ENCODE measurements around the gene MYH3. TPM values are rescaled to one million over a fixed set of nuclear protein-coding genes. Genes with fewer than 3 reads are reported as not detected.

Gene MYH3
- total and polyA plus RNA-seq, 2 donors = 5.9 to 227 TPM

DNA sequence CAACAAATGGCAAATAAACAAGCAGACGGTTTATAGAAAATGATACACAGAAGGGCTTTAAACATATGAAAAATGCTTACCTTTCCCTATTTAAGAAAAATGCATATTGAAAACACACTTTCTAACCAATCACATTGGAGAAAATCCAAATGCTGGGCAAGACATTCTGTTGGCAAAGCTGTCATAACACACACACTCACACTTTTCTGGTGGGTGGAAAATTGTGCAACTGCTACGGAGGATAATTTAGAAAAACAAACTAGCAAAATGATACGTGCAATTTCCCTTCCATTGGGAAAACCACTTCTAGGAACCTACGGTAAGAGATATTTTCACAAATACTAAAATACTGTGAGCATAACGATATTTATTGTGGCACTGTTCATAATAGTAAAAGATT, 9.8 kb upstream of the MYH3 start:
- no peaks in the 10 kb centered on the region for H3K4me1 ChIP-seq (ENCODE audit: insufficient read depth)
- no peak overlapping the region for H3K27ac ChIP-seq (ENCODE audit: low read depth)
- no peak overlapping the region for H3K4me3 ChIP-seq (ENCODE audit: low read depth, low read length)
- H3K36me3 ChIP-seq (ENCODE audit: insufficient read depth) = no peaks in the 10 kb centered on the region
- no peak for DNase-seq (ENCODE audit: extremely low spot score)
- 87% methylated on average over 5 of the region's 5 CpGs for WGBS

DNA sequence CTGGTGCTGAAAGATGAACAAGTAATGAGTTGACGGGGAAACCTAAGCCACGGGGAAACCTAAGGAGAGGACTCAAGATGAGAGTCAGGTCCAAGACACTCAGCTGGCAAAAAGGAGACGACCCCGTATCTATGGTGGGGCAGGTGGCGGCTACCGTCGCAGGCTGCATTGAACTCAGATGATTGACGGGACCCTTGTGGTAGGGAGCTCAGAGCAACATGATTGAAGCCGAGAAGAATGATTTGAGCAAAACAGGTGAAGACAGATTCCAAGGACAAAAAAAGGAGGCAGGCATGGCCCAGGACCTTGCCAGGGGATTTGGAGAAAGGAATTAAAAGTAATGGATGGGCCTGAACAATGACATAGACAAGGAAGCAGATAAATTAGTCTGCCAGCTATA, 7.5 kb upstream of the MYH3 start:
- H3K36me3 ChIP-seq (ENCODE audit: insufficient read depth) = peaks cover 2% of the 10 kb centered on the region
- no peaks in the 10 kb centered on the region for H3K4me1 ChIP-seq (ENCODE audit: insufficient read depth)
- H3K27ac ChIP-seq (ENCODE audit: low read depth) = no peak overlapping the region
- 95% methylated on average over 9 of the region's 9 CpGs for WGBS
- DNase-seq (ENCODE audit: extremely low spot score) = no peak
- no peak overlapping the region for H3K4me3 ChIP-seq (ENCODE audit: low read depth, low read length)

DNA sequence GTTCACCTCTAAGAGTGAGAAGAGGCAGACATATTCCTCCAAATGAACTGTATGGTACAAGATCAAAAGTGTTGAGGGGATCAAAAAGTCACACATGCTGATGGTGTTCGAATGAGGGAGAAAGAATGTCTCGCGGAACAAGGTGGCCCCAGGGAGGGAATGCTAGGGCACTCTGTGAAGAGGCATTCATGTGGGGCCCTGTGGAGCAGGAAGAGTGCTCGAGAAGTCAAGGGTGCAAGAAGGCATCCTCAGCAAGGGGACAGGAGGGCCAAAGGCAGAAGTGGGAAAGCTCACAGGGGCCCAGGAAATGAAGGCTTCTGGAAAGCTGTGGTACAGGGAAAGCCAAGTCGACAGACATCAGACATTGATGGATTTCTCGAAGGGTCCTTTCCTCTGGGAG, 6.1 kb upstream of the MYH3 start:
- H3K27ac ChIP-seq (ENCODE audit: low read depth) = no peak overlapping the region
- H3K4me3 ChIP-seq (ENCODE audit: low read depth, low read length) = no peak overlapping the region
- 93% methylated on average over 6 of the region's 6 CpGs for WGBS
- no peaks in the 10 kb centered on the region for H3K4me1 ChIP-seq (ENCODE audit: insufficient read depth)
- peaks cover 2% of the 10 kb centered on the region for H3K36me3 ChIP-seq (ENCODE audit: insufficient read depth)
- DNase-seq (ENCODE audit: extremely low spot score) = no peak

DNA sequence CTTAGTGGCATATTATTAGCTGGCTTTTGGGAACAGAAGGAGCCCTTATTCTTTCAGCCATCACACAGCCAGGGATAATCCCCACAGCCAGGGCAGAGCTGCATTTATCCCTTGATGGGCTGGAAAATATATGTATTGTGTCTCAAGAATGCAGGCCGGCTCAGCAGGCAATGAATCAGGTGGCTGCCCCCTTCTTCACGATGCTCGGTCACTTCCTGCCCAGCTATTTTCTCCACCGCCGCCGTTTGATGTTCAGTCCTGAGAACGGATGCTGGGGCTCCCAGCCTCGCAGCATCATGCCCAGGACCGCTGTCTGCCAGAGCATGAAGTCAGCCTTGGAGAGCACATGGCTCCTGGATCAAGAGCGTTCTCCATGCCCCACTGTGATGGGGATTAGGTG, 4.3 kb upstream of the MYH3 start:
- DNase-seq (ENCODE audit: extremely low spot score) = no peak

DNA sequence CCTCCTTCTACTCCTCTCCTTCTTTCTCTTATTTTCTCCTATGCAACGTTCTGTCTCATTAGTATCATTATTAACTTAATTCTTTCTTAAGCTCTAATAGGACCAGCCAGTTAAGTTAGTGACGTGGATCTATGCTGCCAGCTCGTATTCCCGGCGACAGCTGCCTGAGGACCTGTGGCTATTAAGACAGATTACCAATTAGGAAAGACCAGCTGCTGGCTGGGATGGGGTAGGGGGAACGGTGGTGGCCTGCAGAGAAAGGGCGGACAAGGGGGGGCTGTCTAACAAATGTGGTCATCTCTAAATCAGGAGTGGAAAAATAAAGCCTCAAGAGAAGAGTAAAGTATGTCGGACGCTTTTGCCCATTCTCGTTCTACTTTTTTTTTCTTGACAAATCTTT, 770 bp upstream of the MYH3 start:
- H3K4me3 ChIP-seq (ENCODE audit: low read depth, low read length) = no peak overlapping the region
- no peaks in the 10 kb centered on the region for H3K4me1 ChIP-seq (ENCODE audit: insufficient read depth)
- 78% methylated on average over 10 of the region's 10 CpGs for WGBS
- no peak overlapping the region for H3K27ac ChIP-seq (ENCODE audit: low read depth)
- peaks cover 2% of the 10 kb centered on the region for H3K36me3 ChIP-seq (ENCODE audit: insufficient read depth)
- DNase-seq (ENCODE audit: extremely low spot score) = no peak

More for the DNA sequence above, 4.3 kb upstream of the MYH3 start:
- WGBS = 87% methylated on average over 10 of the region's 10 CpGs
- H3K4me3 ChIP-seq (ENCODE audit: low read depth, low read length) = no peak overlapping the region
- H3K4me1 ChIP-seq (ENCODE audit: insufficient read depth) = no peaks in the 10 kb centered on the region
- H3K36me3 ChIP-seq (ENCODE audit: insufficient read depth) = peaks cover 2% of the 10 kb centered on the region
- H3K27ac ChIP-seq (ENCODE audit: low read depth) = no peak overlapping the region

DNA sequence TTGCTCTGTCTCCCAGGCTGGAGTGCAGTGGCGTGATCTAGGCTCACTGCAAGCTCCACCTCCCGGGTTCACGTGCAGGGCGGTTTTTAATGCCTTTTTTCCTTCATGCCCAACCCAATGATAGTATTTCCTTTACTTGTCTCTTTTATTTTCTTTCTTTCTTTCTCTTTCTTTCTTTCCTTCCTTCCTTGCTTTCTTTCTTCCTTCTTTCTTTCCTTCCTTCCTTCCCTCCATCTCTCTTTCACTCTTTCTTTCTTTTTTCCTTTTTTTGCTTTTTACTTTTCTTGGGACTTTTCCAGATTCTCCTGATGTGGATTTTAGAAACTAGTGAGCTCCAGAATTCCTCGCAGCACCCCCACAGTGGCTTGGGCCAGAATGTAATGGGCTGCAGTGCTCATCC, 3.1 kb downstream of the MYH3 start:
- 70% methylated on average over 5 of the region's 5 CpGs for WGBS
- no peak overlapping the region for H3K4me3 ChIP-seq (ENCODE audit: low read depth, low read length)
- no peaks in the 10 kb centered on the region for H3K4me1 ChIP-seq (ENCODE audit: insufficient read depth)
- H3K27ac ChIP-seq (ENCODE audit: low read depth) = no peak overlapping the region
- DNase-seq (ENCODE audit: extremely low spot score) = no peak
- no peaks in the 10 kb centered on the region for H3K36me3 ChIP-seq (ENCODE audit: insufficient read depth)

DNA sequence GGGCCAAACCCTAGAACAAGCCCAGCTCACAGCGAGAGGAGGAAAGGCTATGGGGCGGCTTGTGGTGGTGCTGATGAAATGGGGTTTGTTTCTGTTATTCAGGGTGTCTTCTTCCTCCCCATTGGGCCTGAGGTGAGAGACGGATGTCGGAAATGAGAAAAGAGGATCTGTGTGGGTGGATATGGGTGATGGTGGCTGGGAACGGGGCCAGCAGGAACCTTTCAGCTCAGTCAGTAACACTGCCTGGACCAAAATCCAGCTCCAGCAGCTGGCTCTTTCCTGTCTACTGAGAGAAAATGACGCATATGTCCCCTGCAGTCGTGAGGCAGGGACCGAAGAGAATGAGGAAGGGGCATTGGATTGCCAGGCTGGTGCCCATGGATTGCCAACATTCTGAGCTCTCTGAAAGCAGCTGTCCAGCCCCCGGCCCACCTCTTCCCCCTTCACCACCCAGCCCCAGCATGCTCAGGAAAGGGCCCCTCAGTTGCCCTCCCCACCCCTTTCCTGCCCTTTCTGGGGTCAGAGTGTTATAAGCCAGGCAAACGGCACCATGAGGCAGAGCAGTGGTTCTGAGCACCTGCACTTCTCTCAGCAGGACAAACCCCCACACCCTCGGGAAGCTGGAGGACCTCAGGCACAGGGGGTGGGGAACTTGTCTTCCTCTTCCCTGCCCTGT, 4.0 kb downstream of the MYH3 start:
- Histone ChIP-seq H3K4me1 (ENCODE audit: insufficient read depth) (no peaks in the 10 kb centered on the region), H3K36me3 (ENCODE audit: insufficient read depth) (no peaks in the 10 kb centered on the region), H3K4me3 (ENCODE audit: low read depth, low read length) (no peak overlapping the region), H3K27ac (ENCODE audit: low read depth) (no peak overlapping the region)
- no peak for DNase-seq (ENCODE audit: extremely low spot score)
- WGBS = 70% methylated on average over 11 of the region's 11 CpGs

DNA sequence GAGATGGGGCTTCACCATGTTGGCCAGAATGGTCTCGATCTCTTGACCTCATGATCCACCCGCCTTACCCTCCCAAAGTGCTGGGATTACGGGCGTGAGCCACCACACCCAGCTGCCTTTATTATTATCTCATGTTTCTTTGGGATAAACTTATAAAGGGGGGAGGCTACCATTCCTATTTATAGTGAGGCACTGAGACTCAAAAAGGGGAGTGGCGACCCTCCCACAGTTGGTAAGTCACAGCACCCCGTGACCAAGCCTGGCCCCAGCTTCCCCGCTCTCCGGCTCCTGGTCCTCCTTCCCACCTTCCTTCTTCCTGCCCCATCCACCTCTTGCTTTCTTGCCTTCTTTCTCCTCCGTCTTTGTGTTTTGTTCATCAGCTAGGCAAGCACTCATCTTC, 5.2 kb downstream of the MYH3 start:
- H3K36me3 ChIP-seq (ENCODE audit: insufficient read depth) = no peaks in the 10 kb centered on the region
- no peak overlapping the region for H3K4me3 ChIP-seq (ENCODE audit: low read depth, low read length)
- WGBS = 83% methylated on average over 9 of the region's 9 CpGs

DNA sequence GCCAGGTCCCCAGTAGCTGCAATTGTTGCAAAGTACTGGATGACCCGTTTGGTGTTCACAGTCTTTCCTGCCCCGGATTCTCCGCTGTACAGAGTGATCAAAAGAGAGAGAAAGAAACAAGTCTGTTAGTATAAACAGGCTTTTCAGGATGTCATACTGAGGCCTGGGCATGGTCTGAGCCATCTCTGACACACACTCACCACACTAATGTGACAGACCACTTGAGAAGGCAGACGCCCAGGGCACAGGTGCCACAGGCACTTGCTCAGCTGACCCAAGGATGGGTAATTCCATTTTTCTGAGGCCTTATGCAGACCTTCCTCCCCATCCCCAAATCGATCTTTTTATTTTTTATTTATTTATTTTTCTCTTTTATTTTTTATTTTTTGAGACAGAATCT, 7.5 kb downstream of the MYH3 start:
- H3K27ac ChIP-seq (ENCODE audit: low read depth) = no peak overlapping the region
- H3K36me3 ChIP-seq (ENCODE audit: insufficient read depth) = no peaks in the 10 kb centered on the region
- WGBS = 92% methylated on average over 5 of the region's 5 CpGs
- H3K4me1 ChIP-seq (ENCODE audit: insufficient read depth) = no peaks in the 10 kb centered on the region
- no peak overlapping the region for H3K4me3 ChIP-seq (ENCODE audit: low read depth, low read length)
- no peak for DNase-seq (ENCODE audit: extremely low spot score)

More for the DNA sequence above, 5.2 kb downstream of the MYH3 start:
- no peaks in the 10 kb centered on the region for H3K4me1 ChIP-seq (ENCODE audit: insufficient read depth)
- DNase-seq (ENCODE audit: extremely low spot score) = no peak
- no peak overlapping the region for H3K27ac ChIP-seq (ENCODE audit: low read depth)

DNA sequence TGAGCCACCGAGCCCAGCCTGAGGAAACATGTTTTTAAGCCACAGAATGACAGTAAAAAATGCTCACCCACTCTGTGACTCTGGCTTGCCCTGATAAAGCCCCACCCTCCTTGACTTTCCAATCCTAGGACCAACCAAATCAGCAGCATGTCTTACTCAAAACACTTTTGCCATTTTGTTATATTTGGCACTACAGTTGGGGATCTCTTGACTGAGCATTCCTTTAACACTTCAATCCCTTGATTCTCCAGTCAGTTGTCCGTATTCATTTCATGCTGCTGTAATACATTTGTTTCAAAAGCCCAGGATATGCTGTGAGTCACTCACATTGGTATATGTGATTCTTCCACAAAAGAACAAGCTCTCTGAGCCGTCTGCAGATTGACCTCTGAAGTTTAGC, 8.2 kb downstream of the MYH3 start:
- 77% methylated on average over 3 of the region's 3 CpGs for WGBS
- Histone ChIP-seq H3K4me3 (ENCODE audit: low read depth, low read length) (no peak overlapping the region), H3K36me3 (ENCODE audit: insufficient read depth) (no peaks in the 10 kb centered on the region), H3K4me1 (ENCODE audit: insufficient read depth) (no peaks in the 10 kb centered on the region), H3K27ac (ENCODE audit: low read depth) (no peak overlapping the region)
- no peak for DNase-seq (ENCODE audit: extremely low spot score)

DNA sequence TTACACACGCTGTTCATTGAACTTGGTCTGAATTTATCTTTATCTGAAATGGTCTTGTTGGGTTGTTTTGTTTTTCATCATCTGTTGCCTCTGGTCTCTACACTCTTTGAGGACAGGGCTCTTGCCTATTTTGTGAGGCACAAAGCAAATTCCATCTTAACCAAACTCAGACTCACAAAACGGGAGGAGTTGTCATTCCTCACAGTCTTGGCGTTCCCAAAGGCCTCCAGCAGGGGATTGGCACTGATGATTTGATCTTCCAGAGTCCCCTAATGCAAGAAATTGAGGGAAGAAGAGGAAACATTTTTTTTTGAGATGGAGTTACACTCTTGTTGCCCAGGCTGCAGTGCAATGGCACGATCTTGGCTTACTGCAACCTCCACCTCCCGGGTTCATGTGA, 8.7 kb downstream of the MYH3 start:
- no peak overlapping the region for H3K4me3 ChIP-seq (ENCODE audit: low read depth, low read length)
- no peaks in the 10 kb centered on the region for H3K4me1 ChIP-seq (ENCODE audit: insufficient read depth)
- DNase-seq (ENCODE audit: extremely low spot score) = no peak
- H3K27ac ChIP-seq (ENCODE audit: low read depth) = no peak overlapping the region
- WGBS = 91% methylated on average over 5 of the region's 5 CpGs
- H3K36me3 ChIP-seq (ENCODE audit: insufficient read depth) = no peaks in the 10 kb centered on the region

DNA sequence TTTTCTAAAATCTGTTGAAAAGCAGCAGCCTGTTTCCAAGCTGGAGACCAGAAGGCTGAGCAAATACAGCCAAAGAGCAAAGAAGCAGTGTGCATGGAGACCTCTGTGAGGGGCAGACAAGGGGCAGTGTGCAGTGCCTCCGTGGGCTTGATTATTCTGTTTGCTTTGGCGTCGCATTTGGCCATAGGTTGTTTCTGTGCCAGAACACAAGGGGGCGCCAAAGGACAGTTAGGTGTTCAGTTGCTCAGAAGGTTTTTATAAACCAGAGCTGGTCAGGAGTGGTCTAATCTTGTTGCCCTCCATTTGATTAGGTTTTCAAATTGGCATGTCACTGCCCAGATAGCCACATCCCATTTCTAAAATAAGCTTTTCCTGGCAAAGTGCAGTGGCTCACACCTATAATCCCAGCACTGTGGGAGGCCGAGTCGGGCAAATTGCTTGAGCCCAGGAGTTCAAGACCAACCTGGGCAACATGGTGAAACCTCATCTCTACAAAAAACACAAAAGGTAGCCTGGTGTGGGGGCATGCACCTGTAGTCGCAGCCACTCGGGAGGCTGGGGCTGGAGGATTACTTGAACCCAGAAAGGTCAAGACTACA, 10.6 kb downstream of the MYH3 start:
- WGBS = 43% methylated on average over 8 of the region's 8 CpGs
- H3K27ac ChIP-seq (ENCODE audit: low read depth) = no peak overlapping the region

DNA sequence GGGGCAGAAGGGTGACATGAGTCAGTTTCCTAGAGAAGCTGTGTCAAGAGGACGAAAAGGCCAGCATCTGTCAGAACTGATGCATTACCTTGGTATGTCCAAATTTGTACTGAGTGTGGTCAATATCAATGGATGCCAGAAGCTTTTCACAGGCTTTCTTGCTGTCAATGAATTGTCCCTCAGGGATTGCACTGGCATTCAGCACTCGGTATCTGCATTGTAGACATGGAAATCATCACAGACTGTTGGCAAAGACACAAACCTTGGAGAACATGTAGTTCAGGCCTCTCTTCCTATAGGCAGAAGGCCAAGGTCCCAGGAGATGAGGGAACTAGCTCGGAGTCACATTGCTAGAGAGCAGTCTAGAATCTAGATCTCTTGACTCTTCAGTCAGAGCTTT, 16.6 kb downstream of the MYH3 start:
- Histone ChIP-seq H3K36me3 (ENCODE audit: insufficient read depth) (peaks cover 2% of the 10 kb centered on the region), H3K27ac (ENCODE audit: low read depth) (no peak overlapping the region), H3K4me1 (ENCODE audit: insufficient read depth) (no peaks in the 10 kb centered on the region), H3K4me3 (ENCODE audit: low read depth, low read length) (no peak overlapping the region)
- WGBS = 72% methylated on average over 3 of the region's 3 CpGs
- no peak for DNase-seq (ENCODE audit: extremely low spot score)

More for the DNA sequence above, 10.6 kb downstream of the MYH3 start:
- H3K36me3 ChIP-seq (ENCODE audit: insufficient read depth) = no peaks in the 10 kb centered on the region
- H3K4me1 ChIP-seq (ENCODE audit: insufficient read depth) = no peaks in the 10 kb centered on the region
- no peak overlapping the region for H3K4me3 ChIP-seq (ENCODE audit: low read depth, low read length)
- DNase-seq (ENCODE audit: extremely low spot score) = peak; percentile 31

DNA sequence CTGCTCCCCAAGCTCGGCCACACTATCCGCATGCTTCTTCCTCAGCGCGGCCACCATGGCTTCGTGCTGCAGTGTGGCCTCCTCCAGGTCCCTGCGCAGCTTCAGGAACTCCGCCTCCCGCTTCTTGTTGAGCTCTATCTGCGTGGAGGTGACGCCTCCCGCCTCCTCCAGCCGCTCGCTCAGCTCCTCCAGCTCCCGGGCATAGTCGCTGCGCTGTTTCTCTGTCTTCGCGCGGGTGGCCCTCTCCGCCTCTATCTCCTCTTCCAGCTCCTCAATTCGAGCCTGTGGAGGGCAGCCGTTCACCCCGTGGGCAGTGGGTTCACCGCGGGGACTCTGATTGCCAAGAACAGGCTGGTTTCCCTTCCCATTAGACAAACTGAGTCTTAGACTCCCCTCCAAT, 19.0 kb downstream of the MYH3 start:
- Histone ChIP-seq H3K4me1 (ENCODE audit: insufficient read depth) (no peaks in the 10 kb centered on the region), H3K36me3 (ENCODE audit: insufficient read depth) (peaks cover 2% of the 10 kb centered on the region), H3K4me3 (ENCODE audit: low read depth, low read length) (no peak overlapping the region), H3K27ac (ENCODE audit: low read depth) (no peak overlapping the region)
- 94% methylated on average over 25 of the region's 25 CpGs for WGBS
- DNase-seq (ENCODE audit: extremely low spot score) = no peak

Data from urinary bladder (tissue), 4 donors.